ENCODE results near the gene ZNF474.

The ZNF474 gene

DNA sequence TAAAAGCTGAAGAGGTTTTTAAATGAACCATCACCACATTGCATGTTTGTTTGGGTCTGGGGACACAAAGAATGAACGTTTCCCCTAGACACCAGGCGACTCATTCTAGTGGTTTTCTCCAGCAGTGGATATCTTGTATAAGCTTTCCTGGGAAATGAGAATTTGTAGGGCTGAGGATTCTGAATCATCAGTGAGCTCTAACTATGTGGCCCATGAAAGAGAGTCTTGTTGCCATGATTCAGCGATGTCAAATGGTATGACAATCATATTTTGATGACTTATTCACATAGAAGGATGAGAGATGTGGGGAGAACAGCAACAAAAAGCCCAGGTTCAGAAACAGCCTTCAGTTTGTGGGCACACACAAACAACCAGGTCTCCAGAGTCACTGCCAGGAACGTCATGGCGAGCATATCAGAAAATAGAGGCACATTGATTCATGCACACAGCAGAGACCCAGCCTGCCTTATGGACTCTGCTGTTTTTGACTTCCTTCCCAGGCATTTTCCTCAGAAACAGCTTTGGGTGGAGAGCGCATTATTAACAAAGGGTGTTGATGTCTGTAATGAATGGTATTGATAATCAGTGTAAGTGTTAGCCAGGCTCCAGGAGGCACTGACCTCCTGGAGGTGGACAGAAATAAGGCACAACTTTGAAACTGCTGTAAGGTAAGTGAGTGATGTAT lies 13.3 kb downstream of the ZNF474 start:
- no peak for DNase-seq (ENCODE audit: low read depth)
- H3K4me3 ChIP-seq (ENCODE audit: low read length) = no peak overlapping the region
- TF ChIP-seq, protein P1, sequence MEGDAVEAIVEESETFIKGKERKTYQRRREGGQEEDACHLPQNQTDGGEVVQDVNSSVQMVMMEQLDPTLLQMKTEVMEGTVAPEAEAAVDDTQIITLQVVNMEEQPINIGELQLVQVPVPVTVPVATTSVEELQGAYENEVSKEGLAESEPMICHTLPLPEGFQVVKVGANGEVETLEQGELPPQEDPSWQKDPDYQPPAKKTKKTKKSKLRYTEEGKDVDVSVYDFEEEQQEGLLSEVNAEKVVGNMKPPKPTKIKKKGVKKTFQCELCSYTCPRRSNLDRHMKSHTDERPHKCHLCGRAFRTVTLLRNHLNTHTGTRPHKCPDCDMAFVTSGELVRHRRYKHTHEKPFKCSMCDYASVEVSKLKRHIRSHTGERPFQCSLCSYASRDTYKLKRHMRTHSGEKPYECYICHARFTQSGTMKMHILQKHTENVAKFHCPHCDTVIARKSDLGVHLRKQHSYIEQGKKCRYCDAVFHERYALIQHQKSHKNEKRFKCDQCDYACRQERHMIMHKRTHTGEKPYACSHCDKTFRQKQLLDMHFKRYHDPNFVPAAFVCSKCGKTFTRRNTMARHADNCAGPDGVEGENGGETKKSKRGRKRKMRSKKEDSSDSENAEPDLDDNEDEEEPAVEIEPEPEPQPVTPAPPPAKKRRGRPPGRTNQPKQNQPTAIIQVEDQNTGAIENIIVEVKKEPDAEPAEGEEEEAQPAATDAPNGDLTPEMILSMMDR (conservative IDR thresholded peaks at IDR 0.05; ENCODE audit: low read depth, low read length) = no peak

DNA sequence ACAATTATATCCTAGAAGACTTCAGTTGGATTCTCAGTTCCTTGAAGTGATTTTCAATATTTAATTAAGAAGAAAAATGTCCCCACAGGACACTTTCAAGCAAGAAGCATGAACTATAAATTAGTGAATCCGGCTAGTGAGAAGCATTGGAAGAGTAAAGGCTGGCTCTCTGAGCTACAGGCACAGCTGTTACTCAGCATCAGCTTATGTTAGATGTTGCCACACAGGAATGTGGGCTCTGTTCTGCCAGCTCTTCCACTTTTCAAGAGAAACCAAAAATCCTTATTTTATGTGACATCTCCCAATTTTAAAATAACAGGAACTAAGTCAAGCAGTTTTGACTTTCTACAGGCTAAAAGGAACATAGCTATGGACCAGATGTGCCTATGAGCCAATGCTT lies 14.9 kb downstream of the ZNF474 start:
- TF ChIP-seq, protein P1 (conservative IDR thresholded peaks at IDR 0.05; ENCODE audit: low read depth, low read length) = no peak
- DNase-seq (ENCODE audit: low read depth) = no peak
- H3K4me3 ChIP-seq (ENCODE audit: low read length) = no peak overlapping the region

DNA sequence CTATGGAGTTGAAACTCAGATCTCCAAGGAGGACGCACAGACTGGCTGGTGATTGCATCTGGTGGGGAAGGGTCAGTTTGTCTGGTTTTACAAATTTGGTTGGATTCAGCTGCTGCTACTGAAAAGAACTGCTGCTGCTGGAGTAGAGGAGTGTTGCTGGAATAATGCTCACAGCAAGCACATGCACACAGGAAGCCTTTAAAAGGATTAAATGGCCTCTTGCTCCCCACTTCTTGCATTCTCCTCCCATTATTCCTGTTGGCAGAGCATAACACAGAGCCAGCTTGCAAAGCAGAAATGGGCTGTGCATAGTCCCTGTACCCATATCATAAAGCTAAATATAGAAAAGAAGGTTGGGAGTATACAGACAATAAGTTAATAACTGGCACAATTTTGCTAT lies 16.6 kb downstream of the ZNF474 start:
- TF ChIP-seq, protein P1 (conservative IDR thresholded peaks at IDR 0.05; ENCODE audit: low read depth, low read length) = no peak
- no peak for DNase-seq (ENCODE audit: low read depth)

DNA sequence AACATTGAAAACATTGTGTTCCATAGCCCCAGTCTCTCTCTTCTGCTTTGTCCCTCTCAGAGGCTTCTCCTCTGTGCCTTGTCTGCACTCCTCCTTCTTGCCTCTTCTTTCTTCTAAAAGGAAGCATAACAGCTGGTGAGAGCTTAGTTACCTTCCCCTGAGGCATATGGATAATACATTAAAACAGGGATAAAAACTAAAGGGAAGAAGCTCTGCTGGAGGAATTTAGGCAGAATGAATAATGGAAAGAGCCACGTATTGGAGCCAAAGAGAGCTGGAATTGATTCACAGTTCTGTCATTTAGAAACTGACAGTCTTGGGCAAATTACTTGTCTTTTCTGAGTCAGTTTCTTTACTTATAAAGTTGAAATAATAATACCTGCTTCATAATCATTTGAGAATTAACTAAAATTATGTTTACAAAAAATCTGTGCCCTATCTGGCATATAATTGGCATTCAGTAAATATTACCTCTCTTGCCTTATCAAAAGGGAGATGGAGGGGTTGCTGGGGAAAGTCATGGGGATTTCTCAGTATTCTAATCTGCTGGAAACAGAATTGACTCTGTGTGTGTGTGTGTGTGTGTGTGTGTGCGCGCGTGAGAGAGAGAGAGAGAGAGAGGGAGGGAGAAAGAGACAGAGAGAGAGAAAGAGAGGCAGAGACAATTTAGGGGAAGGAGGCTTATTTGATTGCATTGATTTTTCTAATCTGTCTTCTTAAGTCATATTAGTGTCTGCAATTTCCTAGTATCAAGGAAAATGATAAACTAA lies 20.2 kb downstream of the ZNF474 start:
- TF ChIP-seq, protein P1 (conservative IDR thresholded peaks at IDR 0.05; ENCODE audit: low read depth, low read length) = no peak
- no peak overlapping the region for H3K4me3 ChIP-seq (ENCODE audit: low read length)

More for the DNA sequence above, 16.6 kb downstream of the ZNF474 start:
- no peak overlapping the region for H3K4me3 ChIP-seq (ENCODE audit: low read length)

DNA sequence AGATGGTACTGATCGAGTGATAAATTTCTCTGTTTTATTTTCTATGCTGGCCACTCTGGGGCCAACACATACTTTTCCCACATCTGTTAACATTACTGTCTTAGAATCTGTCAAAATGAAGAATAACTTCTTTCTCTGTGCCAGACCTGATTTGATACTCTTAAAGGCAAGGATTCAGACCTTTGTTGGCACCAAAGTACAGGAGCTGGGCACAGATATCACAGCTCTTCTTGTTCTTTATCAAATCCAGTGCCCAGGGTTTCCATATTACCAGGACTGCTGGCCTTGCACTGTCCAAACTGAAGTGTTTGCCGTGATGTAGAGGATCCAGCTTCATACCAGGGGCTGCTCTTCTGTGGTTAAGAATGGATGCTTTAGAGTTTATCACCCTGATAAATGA lies 20.9 kb downstream of the ZNF474 start:
- DNase-seq (ENCODE audit: low read depth) = no peak
- TF ChIP-seq, protein P1 (conservative IDR thresholded peaks at IDR 0.05; ENCODE audit: low read depth, low read length) = no peak
- H3K4me3 ChIP-seq (ENCODE audit: low read length) = no peak overlapping the region

More for the DNA sequence above, 20.2 kb downstream of the ZNF474 start:
- DNase-seq (ENCODE audit: low read depth) = no peak

DNA sequence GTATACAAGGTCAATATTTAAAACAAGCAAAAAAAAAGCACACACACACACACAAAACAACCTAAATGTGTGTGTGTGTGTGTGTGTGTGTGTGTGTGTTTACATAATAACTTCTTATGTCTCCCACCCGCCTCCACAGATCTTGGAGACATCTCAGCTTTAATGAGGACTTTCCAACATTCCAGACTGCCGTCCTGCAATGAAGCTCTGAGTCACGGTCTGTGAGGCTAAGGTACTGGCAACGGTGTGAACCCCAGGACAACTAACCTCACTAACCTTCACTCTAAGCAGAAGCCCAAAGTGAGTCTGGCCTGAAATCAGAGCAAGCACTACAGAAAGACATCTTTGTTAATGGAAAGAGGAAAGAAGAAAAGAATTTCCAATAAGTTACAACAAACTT lies 22.3 kb downstream of the ZNF474 start:
- no peak overlapping the region for H3K4me3 ChIP-seq (ENCODE audit: low read length)
- TF ChIP-seq, protein P1 (conservative IDR thresholded peaks at IDR 0.05; ENCODE audit: low read depth, low read length) = no peak
- peak; percentile 95 for DNase-seq (ENCODE audit: low read depth)
